Mesendoderm (in vitro differentiated cells): ENCODE measurements around the gene INTS6.

Experiments used
- DNase-seq: peaks from one replicate; pipeline ENCODE4 v3.0.0; 2013
- H2AK5ac ChIP-seq: 2 replicates; pipeline ENCODE4 v1.6.1; 2013; ENCODE audit warnings: low read length, inconsistent platforms
- H2BK120ac ChIP-seq: 2 replicates; pipeline ENCODE4 v1.6.1; 2013; ENCODE audit warnings: low read depth, mild to moderate bottlenecking, low read length, moderate library complexity, mixed read lengths
- H2BK15ac ChIP-seq: replicated peaks from 2 replicates; pipeline ENCODE4 v1.6.1; 2013; ENCODE audit warnings: low read depth, mild to moderate bottlenecking, moderate library complexity
- H2BK5ac ChIP-seq: 2 replicates; pipeline ENCODE4 v1.6.1; 2013; ENCODE audit warnings: low read length, inconsistent platforms
- H3K18ac ChIP-seq: 2 replicates; pipeline ENCODE4 v1.6.1; 2013; ENCODE audit warnings: mild to moderate bottlenecking, low read length, mixed read lengths
- H3K23ac ChIP-seq: one replicate; pipeline ENCODE4 v1.6.1; 2013; ENCODE audit warnings: low read length
- H3K27ac ChIP-seq: 2 replicates; pipeline ENCODE4 v1.5.1; 2013; ENCODE audit warnings: low read depth, mild to moderate bottlenecking, inconsistent platforms, low read length, moderate library complexity
- H3K27me3 ChIP-seq: 2 replicates; pipeline ENCODE4 v1.6.1; 2013; ENCODE audit warnings: low read length, control low read depth, mild to moderate bottlenecking, inconsistent platforms; ENCODE audit not compliant: insufficient read depth, poor library complexity
- H3K36me3 ChIP-seq: 2 replicates; pipeline ENCODE4 v1.6.1; 2013; ENCODE audit warnings: low read length, inconsistent platforms; ENCODE audit not compliant: control insufficient read depth, insufficient read depth
- H3K4ac ChIP-seq: one replicate; pipeline ENCODE4 v1.6.1; 2013; ENCODE audit warnings: low read depth, mild to moderate bottlenecking, low read length, moderate library complexity
- H3K4me1 ChIP-seq: 2 replicates; pipeline ENCODE4 v1.6.1; 2013; ENCODE audit warnings: low read depth, low read length, inconsistent platforms; ENCODE audit not compliant: control insufficient read depth
- H3K4me2 ChIP-seq: 2 replicates; pipeline ENCODE4 v1.6.1; 2013; ENCODE audit warnings: low read length
- H3K4me3 ChIP-seq: 2 replicates; pipeline ENCODE4 v1.5.1; 2013; ENCODE audit warnings: mild to moderate bottlenecking, low read length
- H3K56ac ChIP-seq: one replicate; pipeline ENCODE4 v1.6.1; 2013; ENCODE audit warnings: low read length
- H3K79me1 ChIP-seq: 2 replicates; pipeline ENCODE4 v1.6.1; 2013; ENCODE audit warnings: low read length, inconsistent platforms
- H3K79me2 ChIP-seq: 2 replicates; pipeline ENCODE4 v1.6.1; 2013; ENCODE audit warnings: mild to moderate bottlenecking, low read length; ENCODE audit not compliant: control insufficient read depth, insufficient read depth
- H3K9ac ChIP-seq: 2 replicates; pipeline ENCODE4 v1.6.1; 2013; ENCODE audit warnings: low read length, inconsistent platforms
- H4K5ac ChIP-seq: one replicate; pipeline ENCODE4 v1.6.1; 2013; ENCODE audit warnings: low read length
- H4K8ac ChIP-seq: one replicate; pipeline ENCODE4 v1.6.1; 2013; ENCODE audit warnings: low read depth, mild to moderate bottlenecking, control low read depth, low read length, moderate library complexity
- WGBS: extraction: QIAGEN DNeasy Blood & Tissue Kit; methylation state at CpG from one replicate; pipeline ENCODE4 v1.1.7; 2013; ENCODE audit warnings: low lambda C conversion rate, missing lambda C conversion rate; ENCODE audit not compliant: insufficient coverage; ENCODE audit errors: extremely low coverage; 5-methylcytosine and 5-hydroxymethylcytosine counted together

Gene INTS6

DNA sequence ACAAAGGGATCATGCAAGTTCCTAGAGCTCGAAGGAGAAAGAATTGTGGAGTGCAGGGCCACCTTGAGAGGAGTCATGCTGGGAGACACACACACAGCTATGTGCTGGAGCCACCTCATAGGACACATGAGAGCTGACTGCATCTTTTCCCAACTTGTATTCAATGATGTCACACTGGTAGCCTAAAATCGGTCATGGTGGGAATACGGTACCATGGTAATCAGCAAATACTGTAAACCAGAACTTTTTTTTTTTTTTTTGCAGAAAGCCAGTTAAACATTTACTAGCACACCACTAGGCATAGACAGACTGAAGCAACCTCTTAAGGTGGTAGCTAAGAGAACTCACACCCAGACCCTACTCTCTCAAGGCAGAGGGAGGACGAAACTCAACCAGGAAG is 47.0 kb upstream of the INTS6 start:
- Histone ChIP-seq H3K18ac (no peak overlapping the region), H3K79me2 (no peaks in the 10 kb centered on the region), H3K56ac (no peak overlapping the region), H3K79me1 (no peaks in the 10 kb centered on the region), H3K27me3 (no peaks in the 10 kb centered on the region), H2BK15ac (no peak overlapping the region), H3K4ac (no peak overlapping the region), H3K27ac (no peak overlapping the region), H3K23ac (no peak overlapping the region), H3K4me1 (no peaks in the 10 kb centered on the region), H3K4me2 (no peak overlapping the region), H4K8ac (no peak overlapping the region), H2BK120ac (no peak overlapping the region), H2BK5ac (no peak overlapping the region), H3K4me3 (no peak overlapping the region), H3K9ac (no peak overlapping the region), H2AK5ac (no peak overlapping the region), H3K36me3 (no peaks in the 10 kb centered on the region), H4K5ac (no peak overlapping the region)
- no peak for DNase-seq
- WGBS, result no CpG with 5 or more reads among the region's 4 CpGs

DNA sequence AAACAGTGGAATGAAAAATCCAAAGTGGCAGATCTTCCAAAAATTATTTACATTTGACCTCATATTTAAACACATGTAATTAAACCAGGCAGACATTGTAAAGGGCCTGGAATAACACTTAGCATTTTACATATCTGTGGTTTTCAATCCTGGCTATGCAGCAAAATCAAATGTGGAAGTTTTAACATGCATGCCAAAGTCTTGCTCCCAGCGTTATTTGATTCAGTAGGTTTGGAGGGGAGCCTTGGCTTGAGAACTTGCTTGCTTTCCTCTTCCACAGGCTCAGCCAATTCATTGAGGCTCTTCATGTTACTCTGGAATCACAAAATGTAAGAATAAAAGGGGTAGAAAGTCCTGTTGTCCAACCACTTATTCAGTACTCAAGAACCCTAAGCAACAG is 42.5 kb upstream of the INTS6 start:
- Histone ChIP-seq H4K8ac (no peak overlapping the region), H3K27me3 (no peaks in the 10 kb centered on the region), H3K56ac (no peak overlapping the region), H3K27ac (no peak overlapping the region), H2BK120ac (no peak overlapping the region), H3K4me2 (no peak overlapping the region), H3K4ac (no peak overlapping the region), H3K79me2 (no peaks in the 10 kb centered on the region), H2BK5ac (no peak overlapping the region), H3K36me3 (no peaks in the 10 kb centered on the region), H3K23ac (no peak overlapping the region), H3K18ac (no peak overlapping the region), H2BK15ac (no peak overlapping the region), H3K79me1 (no peaks in the 10 kb centered on the region), H3K4me1 (no peaks in the 10 kb centered on the region), H2AK5ac (no peak overlapping the region), H3K4me3 (no peak overlapping the region), H3K9ac (no peak overlapping the region), H4K5ac (no peak overlapping the region)
- whole genome bisulfite sequencing, result no CpG with 5 or more reads among the region's 1 CpG
- no peak for DNase-seq

DNA sequence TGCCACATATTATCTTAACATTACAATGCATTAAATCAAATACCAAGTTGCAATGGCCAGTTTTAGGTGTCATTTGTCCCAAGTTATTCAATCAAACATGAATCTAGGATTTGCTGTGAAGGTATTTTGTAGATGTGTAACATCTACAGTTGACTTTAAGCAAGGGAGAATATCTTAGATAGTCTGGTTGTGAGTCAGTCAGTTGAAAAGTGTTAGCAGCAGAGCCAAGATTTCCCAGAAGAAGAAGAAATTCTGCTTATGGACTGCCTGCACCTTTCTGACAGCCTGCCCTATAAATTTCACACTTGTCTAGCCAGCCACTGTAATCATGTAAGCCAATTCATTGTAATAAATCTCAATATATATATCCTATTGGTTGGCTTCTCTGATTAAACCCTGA is 41.3 kb upstream of the INTS6 start:
- Histone ChIP-seq H3K36me3 (no peaks in the 10 kb centered on the region), H4K5ac (no peak overlapping the region), H3K56ac (no peak overlapping the region), H2BK15ac (no peak overlapping the region), H2AK5ac (no peak overlapping the region), H3K23ac (no peak overlapping the region), H3K4me2 (no peak overlapping the region), H3K27ac (no peak overlapping the region), H3K4ac (no peak overlapping the region), H3K27me3 (no peaks in the 10 kb centered on the region), H2BK120ac (no peak overlapping the region), H3K18ac (no peak overlapping the region), H3K4me3 (no peak overlapping the region), H4K8ac (no peak overlapping the region), H3K79me1 (no peaks in the 10 kb centered on the region), H2BK5ac (no peak overlapping the region), H3K9ac (no peak overlapping the region), H3K4me1 (no peaks in the 10 kb centered on the region), H3K79me2 (no peaks in the 10 kb centered on the region)
- DNase-seq, result no peak

DNA sequence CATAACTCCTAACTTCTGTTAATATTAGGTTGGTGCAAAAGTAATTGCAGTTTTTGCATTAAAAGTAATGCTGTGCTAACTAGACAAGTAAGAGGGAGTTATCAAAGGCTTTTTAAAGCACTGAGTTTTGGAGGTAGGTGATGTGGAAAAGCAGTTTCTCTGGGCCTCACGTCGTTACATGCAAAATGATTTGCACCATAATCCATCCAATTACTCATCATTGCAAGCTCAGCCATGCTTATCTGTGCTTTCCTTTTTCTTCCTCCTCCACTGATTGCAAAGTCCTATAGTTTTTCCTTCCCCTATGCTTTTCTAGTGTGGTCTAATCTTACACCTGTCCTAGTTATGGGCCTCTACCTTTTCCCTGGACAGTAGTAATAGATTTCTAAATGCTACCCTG is 35.4 kb upstream of the INTS6 start:
- H2BK15ac ChIP-seq, result no peak overlapping the region
- no peak overlapping the region for H3K23ac ChIP-seq
- no peaks in the 10 kb centered on the region for H3K79me1 ChIP-seq
- no peak overlapping the region for H4K8ac ChIP-seq
- no peak overlapping the region for H3K27ac ChIP-seq
- no peak overlapping the region for H3K9ac ChIP-seq
- H4K5ac ChIP-seq, result no peak overlapping the region
- WGBS, result no CpG with 5 or more reads among the region's 2 CpGs
- H3K4me1 ChIP-seq, result no peaks in the 10 kb centered on the region
- H3K4me2 ChIP-seq, result no peak overlapping the region
- no peak overlapping the region for H2BK5ac ChIP-seq
- no peak for DNase-seq
- H2BK120ac ChIP-seq, result no peak overlapping the region
- no peaks in the 10 kb centered on the region for H3K27me3 ChIP-seq
- no peak overlapping the region for H3K4me3 ChIP-seq
- no peak overlapping the region for H3K4ac ChIP-seq
- H3K56ac ChIP-seq, result no peak overlapping the region
- H3K79me2 ChIP-seq, result no peaks in the 10 kb centered on the region
- no peaks in the 10 kb centered on the region for H3K36me3 ChIP-seq
- H3K18ac ChIP-seq, result no peak overlapping the region
- H2AK5ac ChIP-seq, result no peak overlapping the region

DNA sequence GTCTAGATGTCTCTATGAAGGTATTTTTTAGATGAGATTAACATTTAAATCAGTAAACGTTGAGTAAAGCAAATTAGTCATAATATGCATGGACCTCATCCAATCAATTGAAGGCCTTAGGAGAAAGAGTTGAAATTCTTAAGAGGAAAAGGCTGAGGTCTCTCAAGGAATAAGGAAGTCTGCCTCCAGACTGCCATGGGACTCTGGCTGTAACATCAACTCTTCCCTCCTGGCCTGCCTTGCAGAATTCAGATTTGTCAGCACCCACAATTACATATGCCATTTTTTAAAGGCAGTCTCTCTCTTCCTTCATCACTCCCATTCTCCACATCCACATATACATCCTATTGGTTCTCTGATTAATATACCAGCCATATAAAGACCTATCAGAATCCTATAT is 28.8 kb upstream of the INTS6 start:
- Histone ChIP-seq H3K27ac (no peak overlapping the region), H4K8ac (no peak overlapping the region), H3K79me1 (no peaks in the 10 kb centered on the region), H3K56ac (no peak overlapping the region), H2BK120ac (no peak overlapping the region), H3K4ac (no peak overlapping the region), H3K4me3 (no peak overlapping the region), H3K23ac (no peak overlapping the region), H2AK5ac (no peak overlapping the region), H3K9ac (no peak overlapping the region), H3K79me2 (no peaks in the 10 kb centered on the region), H3K36me3 (no peaks in the 10 kb centered on the region), H4K5ac (no peak overlapping the region), H3K27me3 (no peaks in the 10 kb centered on the region), H3K4me1 (no peaks in the 10 kb centered on the region), H2BK15ac (no peak overlapping the region), H2BK5ac (no peak overlapping the region), H3K4me2 (no peak overlapping the region), H3K18ac (no peak overlapping the region)
- DNase-seq, result no peak
- no CpG with 5 or more reads among the region's 1 CpG for WGBS

DNA sequence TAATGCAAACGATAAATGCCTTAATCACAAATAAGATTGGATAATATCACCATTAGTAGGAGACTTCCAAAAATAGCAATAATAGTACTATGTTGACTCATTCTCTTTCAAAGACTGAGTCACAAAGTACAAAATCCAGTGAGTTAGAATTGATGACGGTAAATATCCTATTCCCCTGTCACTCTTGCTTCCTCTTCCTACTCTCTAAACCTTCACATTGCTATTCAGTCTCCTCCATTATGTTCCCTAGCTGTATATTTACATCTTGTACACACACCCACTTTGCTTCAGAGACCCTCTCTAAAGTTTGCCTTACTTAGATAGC is 26.3 kb upstream of the INTS6 start:
- Histone ChIP-seq H3K9ac (no peak overlapping the region), H3K4me2 (no peak overlapping the region), H2AK5ac (no peak overlapping the region), H4K5ac (no peak overlapping the region), H3K79me1 (no peaks in the 10 kb centered on the region), H3K79me2 (no peaks in the 10 kb centered on the region), H3K56ac (no peak overlapping the region), H3K18ac (no peak overlapping the region), H3K4me1 (no peaks in the 10 kb centered on the region), H3K27ac (no peak overlapping the region), H3K4ac (no peak overlapping the region), H3K23ac (no peak overlapping the region), H3K27me3 (no peaks in the 10 kb centered on the region), H4K8ac (no peak overlapping the region), H2BK5ac (no peak overlapping the region), H2BK15ac (no peak overlapping the region), H3K4me3 (no peak overlapping the region), H3K36me3 (no peaks in the 10 kb centered on the region), H2BK120ac (no peak overlapping the region)
- no CpG with 5 or more reads among the region's 2 CpGs for WGBS
- DNase-seq, result no peak
